H9 (cell line): ENCODE data around the gene SH3RF3. TPM values are rescaled to one million over a fixed set of nuclear protein-coding genes. Genes with fewer than 3 reads are reported as not detected.

Experiments used
- DNase-seq: peaks from one replicate; pipeline ENCODE4 v3.0.0-alpha.2; 2017
- H2AFZ ChIP-seq: one replicate; pipeline ENCODE4 v1.6.1; 2013; ENCODE audit warnings: mild to moderate bottlenecking, low read length, control low read depth, moderate library complexity
- H2AK5ac ChIP-seq: 2 replicates; pipeline ENCODE4 v1.6.1; 2013; ENCODE audit warnings: low read length, control low read depth, mixed read lengths; ENCODE audit not compliant: insufficient read length
- H2BK120ac ChIP-seq: one replicate; pipeline ENCODE4 v1.6.1; 2013; ENCODE audit warnings: low read depth, mild to moderate bottlenecking, low read length, control low read depth, inconsistent platforms; ENCODE audit not compliant: poor library complexity, severe bottlenecking
- H2BK12ac ChIP-seq: 2 replicates; pipeline ENCODE4 v1.6.1; 2013; ENCODE audit warnings: low read length, control low read depth, mixed read lengths, low read depth; ENCODE audit not compliant: insufficient read length
- H2BK15ac ChIP-seq: 2 replicates; pipeline ENCODE4 v1.6.1; 2013; ENCODE audit warnings: low read depth, low read length, control low read depth
- H2BK20ac ChIP-seq: one replicate; pipeline ENCODE4 v1.6.1; 2013; ENCODE audit warnings: low read depth, mild to moderate bottlenecking, low read length, control low read depth, inconsistent platforms; ENCODE audit not compliant: poor library complexity, severe bottlenecking
- H2BK5ac ChIP-seq: 2 replicates; pipeline ENCODE4 v1.6.1; 2013; ENCODE audit warnings: low read length, control low read depth, mixed read lengths; ENCODE audit not compliant: insufficient read length
- H3K14ac ChIP-seq: 2 replicates; pipeline ENCODE4 v1.6.1; 2013; ENCODE audit warnings: low read length, control low read depth; ENCODE audit not compliant: insufficient read depth
- H3K18ac ChIP-seq: 2 replicates; pipeline ENCODE4 v1.6.1; 2013; ENCODE audit warnings: low read depth, mild to moderate bottlenecking, mixed read lengths, low read length, control low read depth; ENCODE audit not compliant: insufficient read length
- H3K23ac ChIP-seq: 2 replicates; pipeline ENCODE4 v1.6.1; 2013; ENCODE audit warnings: low read length, control low read depth, mixed read lengths, low read depth; ENCODE audit not compliant: insufficient read length
- H3K23me2 ChIP-seq: 2 replicates; pipeline ENCODE4 v1.6.1; 2013; ENCODE audit warnings: low read depth, mild to moderate bottlenecking, mixed read lengths, low read length, control low read depth; ENCODE audit not compliant: insufficient read length, poor library complexity, severe bottlenecking
- H3K27ac ChIP-seq: 2 replicates; pipeline ENCODE4 v1.5.1; 2013; ENCODE audit warnings: low read length, control low read depth, mixed read lengths, low read depth; ENCODE audit not compliant: insufficient read length
- H3K27me3 ChIP-seq: 2 replicates; pipeline ENCODE4 v1.6.1; 2013; ENCODE audit warnings: low read length, control low read depth, inconsistent platforms; ENCODE audit not compliant: insufficient read depth
- H3K4ac ChIP-seq: 2 replicates; pipeline ENCODE4 v1.6.1; 2013; ENCODE audit warnings: low read depth, mild to moderate bottlenecking, control low read depth, inconsistent platforms, low read length, moderate library complexity
- H3K4me1 ChIP-seq: 2 replicates; pipeline ENCODE4 v1.6.1; 2013; ENCODE audit warnings: low read length, control low read depth, inconsistent platforms; ENCODE audit not compliant: insufficient read depth
- H3K4me2 ChIP-seq: 2 replicates; pipeline ENCODE4 v1.6.1; 2013; ENCODE audit warnings: low read length, control low read depth, mixed read lengths; ENCODE audit not compliant: insufficient read length, insufficient read depth
- H3K56ac ChIP-seq: 2 replicates; pipeline ENCODE4 v1.6.1; 2013; ENCODE audit warnings: low read depth, mild to moderate bottlenecking, mixed read lengths, low read length, control low read depth; ENCODE audit not compliant: insufficient read length
- H3K79me1 ChIP-seq: 2 replicates; pipeline ENCODE4 v1.6.1; 2013; ENCODE audit warnings: low read depth, mild to moderate bottlenecking, moderate library complexity, low read length, control low read depth, inconsistent platforms; ENCODE audit not compliant: insufficient read depth, poor library complexity, severe bottlenecking
- H3K79me2 ChIP-seq: 2 replicates; pipeline ENCODE4 v1.6.1; 2013; ENCODE audit warnings: low read length, control low read depth, inconsistent platforms; ENCODE audit not compliant: insufficient read depth
- H3K9ac ChIP-seq: 2 replicates; pipeline ENCODE4 v1.6.1; 2013; ENCODE audit warnings: low read length, control low read depth, mixed read lengths; ENCODE audit not compliant: insufficient read length; ENCODE audit errors: extremely low read depth
- H3K9me3 ChIP-seq: one replicate; pipeline ENCODE4 v1.6.1; 2013; ENCODE audit warnings: low read depth, low read length, inconsistent platforms; ENCODE audit not compliant: control insufficient read depth
- H3T11ph ChIP-seq: one replicate; pipeline ENCODE4 v1.6.1; 2013; ENCODE audit warnings: mild to moderate bottlenecking, low read length, control low read depth, inconsistent platforms
- H4K20me1 ChIP-seq: one replicate; pipeline ENCODE4 v1.6.1; 2013; ENCODE audit not compliant: control insufficient read depth, insufficient read length, insufficient read depth
- H4K5ac ChIP-seq: 2 replicates; pipeline ENCODE4 v1.6.1; 2013; ENCODE audit warnings: low read depth, mild to moderate bottlenecking, mixed read lengths, low read length, control low read depth; ENCODE audit not compliant: insufficient read length
- H4K8ac ChIP-seq: replicated peaks from 2 replicates; pipeline ENCODE4 v1.6.1; 2013; ENCODE audit warnings: low read length, control low read depth, mixed read lengths, low read depth; ENCODE audit not compliant: insufficient read length
- H4K91ac ChIP-seq: 2 replicates; pipeline ENCODE4 v1.6.1; 2013; ENCODE audit warnings: low read depth, mild to moderate bottlenecking, moderate library complexity, mixed read lengths, low read length, control low read depth; ENCODE audit not compliant: insufficient read length
- H3K27ac Mint-ChIP-seq, 3 experiments: 2 replicates in 2 of 3; 3 replicates in 1 of 3; pipeline ENCODE4 v1.8.0; 2020 to 2021; ENCODE audit warnings: mixed read lengths in 3 of 3, mild to moderate bottlenecking in 1 of 3, moderate library complexity in 1 of 3
- H3K27me3 Mint-ChIP-seq: 2 replicates; pipeline ENCODE4 v1.8.0; 2021; ENCODE audit warnings: low read depth, mild to moderate bottlenecking, moderate library complexity, mixed read lengths
- H3K36me3 Mint-ChIP-seq, 3 experiments: 2 replicates in 2 of 3; 3 replicates in 1 of 3; pipeline ENCODE4 v1.8.0; 2020 to 2021; ENCODE audit warnings: low read depth in 3 of 3, mixed read lengths in 3 of 3; ENCODE audit not compliant: insufficient read depth in 1 of 3
- H3K4me1 Mint-ChIP-seq, 2 experiments: 2 replicates each; pipeline ENCODE4 v1.8.0; 2020; ENCODE audit warnings: mixed read lengths in 2 of 2
- H3K4me3 Mint-ChIP-seq, 2 experiments: 2 replicates in 1 of 2; 3 replicates in 1 of 2; pipeline ENCODE4 v1.8.0; 2020 to 2021; ENCODE audit warnings: mild to moderate bottlenecking in 2 of 2, mixed read lengths in 2 of 2, moderate library complexity in 1 of 2
- H3K9me3 Mint-ChIP-seq, 2 experiments: 2 replicates in 1 of 2; 3 replicates in 1 of 2; pipeline ENCODE4 v1.8.0; 2020; ENCODE audit warnings: mild to moderate bottlenecking in 2 of 2, mixed read lengths in 2 of 2, moderate library complexity in 1 of 2
- WGBS: extraction: QIAGEN DNeasy Blood & Tissue Kit; methylation state at CpG from one replicate; pipeline ENCODE4 v1.1.7; 2013; ENCODE audit warnings: missing lambda C conversion rate, low lambda C conversion rate, mixed read lengths; ENCODE audit not compliant: insufficient read length; ENCODE audit errors: extremely low coverage; 5-methylcytosine and 5-hydroxymethylcytosine counted together
- total RNA-seq: library from RNA; stranded (reverse); gene quantifications from 2 replicates; pipeline ENCODE4 v1.2.1, GENCODE V29; 2021
- TF ChIP-seq, protein P1 (sequence below): fragments of 200-600 bp; sonication (generic); conservative IDR thresholded peaks from 3 replicates; pipeline ENCODE4 v1.8.0; 2021; ENCODE audit warnings: antibody characterized with exemption, mild to moderate bottlenecking

Gene SH3RF3
- total RNA-seq, 1 experiment from 2014 or later = 0.46 TPM

DNA sequence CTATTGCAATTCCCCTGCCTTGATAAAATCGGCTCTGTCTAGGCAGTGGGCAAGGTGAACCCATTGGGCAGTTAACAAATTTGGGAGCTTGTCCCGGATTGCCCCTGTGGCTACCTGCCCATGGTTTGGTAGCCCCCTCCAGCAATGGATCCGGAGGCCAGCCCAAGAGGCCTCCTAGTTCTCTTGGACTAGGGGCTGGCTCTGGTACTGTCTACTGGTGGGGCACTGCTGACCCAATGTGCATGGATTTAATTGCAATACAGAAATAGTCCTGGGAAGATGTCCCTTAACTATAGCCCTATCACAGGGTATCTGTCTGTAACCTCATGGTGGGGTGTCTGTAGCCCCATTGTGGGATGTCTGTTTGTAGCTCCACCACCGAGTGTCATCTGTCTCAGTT, 37.5 kb upstream of the SH3RF3 start:
- TF ChIP-seq, protein P1, sequence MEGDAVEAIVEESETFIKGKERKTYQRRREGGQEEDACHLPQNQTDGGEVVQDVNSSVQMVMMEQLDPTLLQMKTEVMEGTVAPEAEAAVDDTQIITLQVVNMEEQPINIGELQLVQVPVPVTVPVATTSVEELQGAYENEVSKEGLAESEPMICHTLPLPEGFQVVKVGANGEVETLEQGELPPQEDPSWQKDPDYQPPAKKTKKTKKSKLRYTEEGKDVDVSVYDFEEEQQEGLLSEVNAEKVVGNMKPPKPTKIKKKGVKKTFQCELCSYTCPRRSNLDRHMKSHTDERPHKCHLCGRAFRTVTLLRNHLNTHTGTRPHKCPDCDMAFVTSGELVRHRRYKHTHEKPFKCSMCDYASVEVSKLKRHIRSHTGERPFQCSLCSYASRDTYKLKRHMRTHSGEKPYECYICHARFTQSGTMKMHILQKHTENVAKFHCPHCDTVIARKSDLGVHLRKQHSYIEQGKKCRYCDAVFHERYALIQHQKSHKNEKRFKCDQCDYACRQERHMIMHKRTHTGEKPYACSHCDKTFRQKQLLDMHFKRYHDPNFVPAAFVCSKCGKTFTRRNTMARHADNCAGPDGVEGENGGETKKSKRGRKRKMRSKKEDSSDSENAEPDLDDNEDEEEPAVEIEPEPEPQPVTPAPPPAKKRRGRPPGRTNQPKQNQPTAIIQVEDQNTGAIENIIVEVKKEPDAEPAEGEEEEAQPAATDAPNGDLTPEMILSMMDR = no peak
- Mint-ChIP-seq H3K27me3 (peaks cover 11% of the 10 kb centered on the region), H3K4me3 (no peak overlapping the region), H3K27ac (no peak overlapping the region), H3K4me1 (no peaks in the 10 kb centered on the region; a peak in 1 of 4 replicates), H3K36me3 (peaks cover 6 to 14% (median 13%) of the 10 kb centered on the region in 3 experiments; a peak in 6 of 7 replicates), H3K9me3 (peaks cover 33 to 48% of the 10 kb centered on the region in 2 experiments)
- no peak overlapping the region for H2BK15ac ChIP-seq
- H3K23ac ChIP-seq = no peak overlapping the region
- no peak overlapping the region for H3K14ac ChIP-seq
- H2BK20ac ChIP-seq = no peak overlapping the region
- no peak overlapping the region for H4K5ac ChIP-seq
- no peaks in the 10 kb centered on the region for H4K20me1 ChIP-seq
- WGBS = no CpG with 5 or more reads among the region's 4 CpGs
- no peaks in the 10 kb centered on the region for H3K4me1 ChIP-seq
- H3K27me3 ChIP-seq = no peaks in the 10 kb centered on the region
- no peaks in the 10 kb centered on the region for H3K79me2 ChIP-seq
- no peaks in the 10 kb centered on the region for H3K9me3 ChIP-seq
- H3K4ac ChIP-seq = no peak overlapping the region
- H3K56ac ChIP-seq = no peak overlapping the region
- H2AFZ ChIP-seq = no peak overlapping the region
- H3K18ac ChIP-seq = no peak overlapping the region
- no peak overlapping the region for H3K9ac ChIP-seq
- H3K23me2 ChIP-seq = no peaks in the 10 kb centered on the region
- no peaks in the 10 kb centered on the region for H3K79me1 ChIP-seq
- H3T11ph ChIP-seq = no peak overlapping the region
- H4K8ac ChIP-seq = no peak overlapping the region
- H3K27ac ChIP-seq = no peak overlapping the region
- no peak overlapping the region for H2AK5ac ChIP-seq
- no peak overlapping the region for H2BK12ac ChIP-seq
- H3K4me2 ChIP-seq = no peak overlapping the region
- H2BK5ac ChIP-seq = no peak overlapping the region
- H2BK120ac ChIP-seq = no peak overlapping the region
- no peak overlapping the region for H4K91ac ChIP-seq
- DNase-seq = no peak
